B cell (primary cell): ENCODE results near the gene COQ10A. TPM values are rescaled to one million over a fixed set of nuclear protein-coding genes. Genes with fewer than 3 reads are reported as not detected.
A peak's percentile ranks its signal among the peaks of the same experiment; 100 is the strongest.

Source experiments
- ATAC-seq: fragments of 200-7000 bp; cut with Tn5 transposase; one replicate; pipeline ENCODE4 v1.10.0; 2021; ENCODE audit warnings: low read depth, mild to moderate bottlenecking, moderate number of reproducible peaks, moderate library complexity
- CTCF ChIA-PET: fragments of 350-600 bp; sonication (Branson Sonifier 250); formaldehyde crosslinking; loops from one replicate; lab custom pipeline; 2021; ENCODE audit warnings: antibody characterized with exemption, inconsistent platforms; lab: Charles Lee
- POLR2A ChIA-PET: fragments of 350-600 bp; sonication (Branson Sonifier 250); formaldehyde crosslinking; loops from one replicate; lab custom pipeline; 2021; ENCODE audit warnings: antibody characterized with exemption; lab: Charles Lee
- DNase-seq: peaks from one replicate; pipeline ENCODE4 v3.0.0; 2013
- H2AFZ ChIP-seq: 2 replicates; pipeline ENCODE4 v1.6.1; 2012; ENCODE audit warnings: mild to moderate bottlenecking, low read depth, low read length; ENCODE audit not compliant: insufficient read depth, poor library complexity, severe bottlenecking
- H3K27ac ChIP-seq, 2 donors: 1 replicate in 1 of 2; 2 replicates in 1 of 2; pipeline ENCODE4 v1.5.1; 2012 to 2013; ENCODE audit warnings: low read length in 2 of 2, mild to moderate bottlenecking in 2 of 2, moderate library complexity in 1 of 2
- H3K27me3 ChIP-seq, 4 experiments: fragments of 200-600 bp in 1 of 4; sonication (generic) in 1 of 4; replicated peaks in 1 of 4; 1 replicate in 2 of 4; 2 replicates in 2 of 4; pipeline versions ENCODE4 v1.6.1 to v1.7.0; 2013 to 2016; ENCODE audit warnings: low read length in 3 of 4, mild to moderate bottlenecking in 2 of 4, mixed read lengths in 1 of 4, moderate library complexity in 1 of 4; ENCODE audit not compliant: insufficient read depth in 4 of 4, control insufficient read depth in 3 of 4; ENCODE audit errors: control extremely low read depth in 1 of 4
- H3K36me3 ChIP-seq, 2 experiments: replicated peaks in 1 of 2; 1 replicate in 1 of 2; 2 replicates in 1 of 2; pipeline versions ENCODE4 v1.6.1 to v1.7.1; 2013; ENCODE audit warnings: low read length in 1 of 2; ENCODE audit not compliant: insufficient read depth in 2 of 2, control insufficient read depth in 1 of 2; ENCODE audit errors: control extremely low read depth in 1 of 2, extremely low read depth in 1 of 2
- H3K4me1 ChIP-seq, 2 donors: fragments of 200-600 bp in 1 of 2; sonication (generic) in 1 of 2; 1 replicate in 1 of 2; 2 replicates in 1 of 2; pipeline versions ENCODE4 v1.5.1 to v1.6.1; 2013 to 2017; ENCODE audit warnings: low read length in 2 of 2; ENCODE audit not compliant: control insufficient read depth in 2 of 2, insufficient read depth in 2 of 2
- H3K4me2 ChIP-seq: replicated peaks from 2 replicates; pipeline ENCODE3; 2012; ENCODE audit warnings: mild to moderate bottlenecking, low read depth, low read length; ENCODE audit not compliant: poor library complexity, severe bottlenecking
- H3K4me3 ChIP-seq, 5 experiments: fragments of 200-600 bp in 1 of 5; sonication (generic) in 1 of 5; 1 replicate in 3 of 5; 2 replicates in 2 of 5; pipeline versions ENCODE4 v1.5.1 to v1.7.0; 2011 to 2016; ENCODE audit warnings: low read length in 4 of 5, mild to moderate bottlenecking in 4 of 5, low read depth in 2 of 5, control low read depth in 1 of 5, moderate library complexity in 1 of 5; ENCODE audit not compliant: insufficient read depth in 1 of 5; ENCODE audit errors: control extremely low read depth in 1 of 5, extremely low read depth in 1 of 5
- H3K79me2 ChIP-seq: fragments of 200-600 bp; sonication (generic); one replicate; pipeline ENCODE4 v1.6.0; 2016; ENCODE audit warnings: low read length; ENCODE audit not compliant: control insufficient read depth, insufficient read depth
- H3K9ac ChIP-seq: fragments of 200-600 bp; sonication (generic); 2 replicates; pipeline ENCODE4 v1.6.1; 2017; ENCODE audit warnings: mild to moderate bottlenecking, low read length, moderate library complexity
- H3K9me3 ChIP-seq, 3 donors: one replicate each; pipeline versions ENCODE4 v1.6.1 to v1.7.1; 2013; ENCODE audit warnings: low read length in 2 of 3; ENCODE audit not compliant: control insufficient read depth in 2 of 3, insufficient read depth in 1 of 3; ENCODE audit errors: control extremely low read depth in 1 of 3
- H4K20me1 ChIP-seq: 2 replicates; pipeline ENCODE4 v1.6.0; 2012; ENCODE audit warnings: mild to moderate bottlenecking, low read length; ENCODE audit not compliant: insufficient read depth, control insufficient read depth, poor library complexity, severe bottlenecking
- H3K27ac Mint-ChIP-seq: one replicate; pipeline ENCODE4 v1.8.0; 2021; ENCODE audit warnings: mixed read lengths
- H3K27me3 Mint-ChIP-seq: one replicate; pipeline ENCODE4 v1.8.0; 2021; ENCODE audit warnings: mixed read lengths
- H3K4me1 Mint-ChIP-seq: one replicate; pipeline ENCODE4 v1.8.0; 2021; ENCODE audit warnings: mixed read lengths
- H3K4me3 Mint-ChIP-seq: one replicate; pipeline ENCODE4 v1.8.0; 2021; ENCODE audit warnings: mixed read lengths
- H3K9me3 Mint-ChIP-seq: one replicate; pipeline ENCODE4 v1.8.0; 2022; ENCODE audit warnings: mixed read lengths; ENCODE audit not compliant: insufficient read depth
- EZH2 ChIP-seq: IDR thresholded peaks from 2 replicates; pipeline ENCODE4 v1.6.1; 2012; ENCODE audit warnings: borderline replicate concordance, low read depth, mild to moderate bottlenecking, moderate library complexity, low read length; ENCODE audit not compliant: insufficient read depth, poor library complexity, severe bottlenecking
- WGBS: methylation state at CpG from one replicate; pipeline ENCODE4 v1.1.5; 2013; ENCODE audit warnings: missing lambda C conversion rate; ENCODE audit not compliant: insufficient coverage; 5-methylcytosine and 5-hydroxymethylcytosine counted together
- intact Hi-C: fragments of 100-400 bp; cut with micrococcal nuclease; formaldehyde crosslinking; loops from one replicate; pipeline ENCODE4 v1.10.0; 2022
- polyA plus RNA-seq: library from polyadenylated mRNA; depleted of rRNA; stranded (reverse); fragments of >200 nt; gene quantifications from 2 replicates; pipeline ENCODE4 v1.2.3, GENCODE V29; 2012
- total RNA-seq, 2 donors: library from RNA; stranded (reverse); fragments of 120-200 nt in 1 of 2; gene quantifications; 1 replicate in 1 of 2; 2 replicates in 1 of 2; pipeline versions ENCODE4 v1.2.3 to v1.2.4, GENCODE V29; 2013 to 2022
- TF ChIP-seq, protein P1 (sequence below): fragments of 200-600 bp; IDR thresholded peaks from one replicate; pipeline ENCODE4 v1.8.0; 2022; ENCODE audit warnings: antibody characterized with exemption, mild to moderate bottlenecking

The COQ10A gene
- total and polyA plus RNA-seq, 2 donors (not counting 1 experiment from before 2014, with no cell fraction given) = 73.5 to 73.6 TPM

DNA sequence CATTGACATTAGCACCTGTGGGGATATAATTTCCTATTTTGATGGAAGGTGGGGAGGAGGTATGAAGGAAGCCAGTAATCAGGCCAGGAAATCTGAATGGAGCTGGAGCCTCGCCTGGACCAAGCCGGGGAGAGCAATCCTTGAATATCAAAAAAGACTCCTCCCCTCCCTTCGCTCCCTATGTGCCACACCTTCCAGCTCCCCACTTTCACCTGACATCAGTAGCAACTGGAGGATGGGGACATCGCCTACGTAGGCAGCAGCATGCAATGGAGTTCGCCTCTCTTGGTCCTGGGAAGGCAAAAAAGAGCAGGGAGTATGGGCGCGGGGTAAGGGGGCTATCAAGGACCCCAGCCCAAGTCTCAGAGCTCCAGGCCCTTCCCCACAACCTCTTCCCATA lies 9.7 kb upstream of the COQ10A start:
- Mint-ChIP-seq H3K27me3 (no peaks in the 10 kb centered on the region), H3K4me1 (peaks cover 18% of the 10 kb centered on the region), H3K27ac (peak overlapping the region; percentile 32), H3K9me3 (no peaks in the 10 kb centered on the region), H3K4me3 (peak overlapping the region; percentile 83)
- Histone ChIP-seq H3K4me1 (peaks cover 16 to 21% of the 10 kb centered on the region in 2 donors), H3K79me2 (peaks cover 36% of the 10 kb centered on the region), H4K20me1 (peaks cover 21% of the 10 kb centered on the region), H3K4me3 (peak overlapping the region in 4 of 5 experiments; percentile 59 to 99 (median 76)), H2AFZ (no peak overlapping the region), H3K9me3 (no peaks in the 10 kb centered on the region), H3K36me3 (peaks cover 2 to 42% of the 10 kb centered on the region in 2 experiments), H3K4me2 (peak overlapping the region; percentile 98), H3K27me3 (no peaks in the 10 kb centered on the region), H3K9ac (peak overlapping the region; percentile 97), H3K27ac (peak overlapping the region in 1 of 2 donors; percentile 81)
- intact Hi-C loops = loop anchor here (5.0 kb wide), 1 partner anchor 50 kb away; no protein-coding TSS in a partner anchor
- DNase-seq (no peak), ATAC-seq (no peak)
- CTCF ChIA-PET = interaction anchor here (0.6 to 5.8 kb wide), 10 partner anchors 30 to 282 kb away, joined by 3 to 40 read pairs (median 4); partner anchors contain the start of genes RNF41 and SMARCC2
- POLR2A ChIA-PET = interaction anchor here (0.6 kb wide), 1 partner anchor 316 kb away, joined by 7 read pairs; no protein-coding TSS in a partner anchor
- WGBS = 82% methylated on average over 4 of the region's 8 CpGs
- TF ChIP-seq, protein P1, sequence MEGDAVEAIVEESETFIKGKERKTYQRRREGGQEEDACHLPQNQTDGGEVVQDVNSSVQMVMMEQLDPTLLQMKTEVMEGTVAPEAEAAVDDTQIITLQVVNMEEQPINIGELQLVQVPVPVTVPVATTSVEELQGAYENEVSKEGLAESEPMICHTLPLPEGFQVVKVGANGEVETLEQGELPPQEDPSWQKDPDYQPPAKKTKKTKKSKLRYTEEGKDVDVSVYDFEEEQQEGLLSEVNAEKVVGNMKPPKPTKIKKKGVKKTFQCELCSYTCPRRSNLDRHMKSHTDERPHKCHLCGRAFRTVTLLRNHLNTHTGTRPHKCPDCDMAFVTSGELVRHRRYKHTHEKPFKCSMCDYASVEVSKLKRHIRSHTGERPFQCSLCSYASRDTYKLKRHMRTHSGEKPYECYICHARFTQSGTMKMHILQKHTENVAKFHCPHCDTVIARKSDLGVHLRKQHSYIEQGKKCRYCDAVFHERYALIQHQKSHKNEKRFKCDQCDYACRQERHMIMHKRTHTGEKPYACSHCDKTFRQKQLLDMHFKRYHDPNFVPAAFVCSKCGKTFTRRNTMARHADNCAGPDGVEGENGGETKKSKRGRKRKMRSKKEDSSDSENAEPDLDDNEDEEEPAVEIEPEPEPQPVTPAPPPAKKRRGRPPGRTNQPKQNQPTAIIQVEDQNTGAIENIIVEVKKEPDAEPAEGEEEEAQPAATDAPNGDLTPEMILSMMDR = no peak
- no peak for TF ChIP-seq EZH2

DNA sequence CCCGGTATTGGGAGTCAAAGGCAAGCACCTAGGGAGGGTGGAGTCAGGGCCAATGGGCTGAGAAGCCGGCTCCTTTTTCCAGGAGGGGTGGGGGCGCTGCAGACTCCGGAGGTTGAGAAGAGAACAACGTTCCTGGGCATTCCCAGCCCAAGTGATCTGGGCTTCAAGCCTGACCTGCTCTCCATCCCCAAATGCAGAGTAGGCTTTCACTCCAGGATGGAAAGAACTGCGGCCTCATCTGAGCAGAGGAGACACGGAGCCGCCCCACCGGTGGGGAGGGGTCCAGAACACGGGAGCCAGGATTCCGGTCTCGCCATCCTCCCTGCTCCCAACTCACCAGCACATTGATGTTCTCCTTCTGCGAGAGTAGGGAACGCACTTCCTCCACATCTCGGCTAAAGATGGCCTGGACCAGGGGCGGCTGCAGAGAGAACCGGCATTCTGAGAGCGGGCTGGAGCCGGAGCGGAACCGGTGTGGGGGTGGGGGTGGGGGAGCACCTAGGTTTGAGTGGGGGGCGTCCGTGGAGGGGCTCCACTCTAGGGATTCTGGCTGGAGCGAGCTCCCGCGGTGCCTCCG lies 9.2 kb upstream of the COQ10A start:
- peak overlapping the region; percentile 98 for H3K4me2 ChIP-seq
- ChIA-PET CTCF (interaction anchor here (0.6 to 5.8 kb wide), 29 partner anchors 9 to 283 kb away, joined by 3 to 40 read pairs (median 4); partner anchors contain the start of genes RNF41, SMARCC2, SPRYD4 and TIMELESS), POLR2A (interaction anchor here (1.0 to 2.3 kb wide), 6 partner anchors 9 to 379 kb away, joined by 3 to 12 read pairs (median 4); partner anchors contain the start of genes COQ10A, CS, RNF41 and ZC3H10)
- peak overlapping the region; percentile 97 for H3K9ac ChIP-seq
- TF ChIP-seq, protein P1 = no peak
- TF ChIP-seq EZH2 = no peak
- Mint-ChIP-seq H3K27ac (peak overlapping the region; percentile 78), H3K4me3 (peak overlapping the region; percentile 83), H3K4me1 (peaks cover 18% of the 10 kb centered on the region), H3K27me3 (no peaks in the 10 kb centered on the region), H3K9me3 (no peaks in the 10 kb centered on the region)
- whole genome bisulfite sequencing = 0% methylated on average over 22 of the region's 27 CpGs
- no peaks in the 10 kb centered on the region for H3K27me3 ChIP-seq
- H3K9me3 ChIP-seq = no peaks in the 10 kb centered on the region
- intact Hi-C loops = loop anchor here (1.0 to 5.0 kb wide), 8 partner anchors 10 to 207 kb away; partner anchors contain the start of genes CS, NABP2 and ZC3H10
- H2AFZ ChIP-seq = peak overlapping the region; percentile 100
- H3K27ac ChIP-seq = peak overlapping the region in 1 of 2 donors; percentile 81
- DNase-seq (no peak), ATAC-seq (no peak)
- peak overlapping the region; percentile 31 to 99 (median 73) for H3K4me3 ChIP-seq
- H3K79me2 ChIP-seq = peaks cover 36% of the 10 kb centered on the region
- H4K20me1 ChIP-seq = peaks cover 21% of the 10 kb centered on the region
- H3K4me1 ChIP-seq = peaks cover 16 to 21% of the 10 kb centered on the region in 2 donors
- peaks cover 2 to 37% of the 10 kb centered on the region in 2 experiments for H3K36me3 ChIP-seq
